Measurements from ENCODE around the gene ADCY4.
"Not testable (repeated sequence)": the region's sequence is repeated elsewhere in the genome, so short reads cannot be mapped to it uniquely, and the experiment has no call there.

ADCY4 gene

GRCh38 chr14:24334431-24335291, at the start of gene ADCY4:
Gene ADCY4 (minus strand): TSS chr14:24335071. CDS start chr14:24334652, 419 bp downstream.
- no peak for DNase-seq

- DNase-seq = no peak
Observed at GRCh38 chr14:24384169-24384568, 49.3 kb upstream of the ADCY4 start.

- DNase-seq = no peak
Observed at GRCh38 chr14:24382064-24382371, 47.1 kb upstream of the ADCY4 start.

GRCh38 chr14:24381363-24382063, 46.6 kb upstream of the ADCY4 start:
- DNase-seq = no peak

- no peak for DNase-seq
Observed at GRCh38 chr14:24379907-24380730, 45.2 kb upstream of the ADCY4 start.

- DNase-seq = no peak
Observed at GRCh38 chr14:24378981-24379906, 44.4 kb upstream of the ADCY4 start.

- no peak for DNase-seq
Observed at GRCh38 chr14:24378327-24378726, 43.5 kb upstream of the ADCY4 start.

- DNase-seq = no peak
Observed at GRCh38 chr14:24377657-24378056, 42.8 kb upstream of the ADCY4 start.

- DNase-seq = no peak
Observed at GRCh38 chr14:24377126-24377525, 42.3 kb upstream of the ADCY4 start.

GRCh38 chr14:24376448-24377070, 41.7 kb upstream of the ADCY4 start:
- no peak for DNase-seq

GRCh38 chr14:24372701-24373416, 38.0 kb upstream of the ADCY4 start:
- no peak for DNase-seq

GRCh38 chr14:24371605-24372004, 36.7 kb upstream of the ADCY4 start:
- DNase-seq = not testable (repeated sequence)

GRCh38 chr14:24370748-24371147, 35.9 kb upstream of the ADCY4 start:
- DNase-seq = no peak

GRCh38 chr14:24369907-24370687, 35.2 kb upstream of the ADCY4 start:
- no peak for DNase-seq

GRCh38 chr14:24369463-24369862, 34.6 kb upstream of the ADCY4 start:
- no peak for DNase-seq

- no peak for DNase-seq
Observed at GRCh38 chr14:24368562-24369252, 33.8 kb upstream of the ADCY4 start.

- DNase-seq = no peak
Observed at GRCh38 chr14:24368212-24368561, 33.3 kb upstream of the ADCY4 start.

- DNase-seq = no peak
Observed at GRCh38 chr14:24367514-24368211, 32.8 kb upstream of the ADCY4 start, which contains the start of gene NFATC4. Gene NFATC4 (plus strand): TSS chr14:24368184. CDS start chr14:24368341, 157 bp downstream.
